ENCODE data around the gene TIAM1.

DNA sequence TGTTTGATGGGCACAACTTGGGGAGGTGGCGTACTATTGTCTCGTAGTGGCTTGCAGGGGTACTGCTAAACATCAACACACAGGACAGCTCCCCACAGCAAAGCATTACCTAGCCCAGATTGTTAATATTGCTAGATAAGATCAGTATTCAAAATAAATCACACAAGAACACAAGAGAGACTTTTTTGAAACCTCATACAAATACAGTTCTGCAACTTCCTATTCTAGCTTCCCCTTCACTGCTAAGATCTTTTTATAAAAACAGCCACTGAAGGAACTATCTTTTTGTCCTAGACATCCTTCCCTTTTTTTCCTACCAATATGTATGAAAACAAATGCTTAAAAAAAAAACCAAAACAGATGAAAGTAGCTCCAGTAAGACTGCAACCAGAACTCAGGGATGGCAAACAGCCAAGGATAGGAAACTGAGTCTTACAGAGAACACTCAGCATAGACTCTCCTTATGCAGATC, 167.9 kb downstream of the TIAM1 start:
- TF ChIP-seq, protein P1, sequence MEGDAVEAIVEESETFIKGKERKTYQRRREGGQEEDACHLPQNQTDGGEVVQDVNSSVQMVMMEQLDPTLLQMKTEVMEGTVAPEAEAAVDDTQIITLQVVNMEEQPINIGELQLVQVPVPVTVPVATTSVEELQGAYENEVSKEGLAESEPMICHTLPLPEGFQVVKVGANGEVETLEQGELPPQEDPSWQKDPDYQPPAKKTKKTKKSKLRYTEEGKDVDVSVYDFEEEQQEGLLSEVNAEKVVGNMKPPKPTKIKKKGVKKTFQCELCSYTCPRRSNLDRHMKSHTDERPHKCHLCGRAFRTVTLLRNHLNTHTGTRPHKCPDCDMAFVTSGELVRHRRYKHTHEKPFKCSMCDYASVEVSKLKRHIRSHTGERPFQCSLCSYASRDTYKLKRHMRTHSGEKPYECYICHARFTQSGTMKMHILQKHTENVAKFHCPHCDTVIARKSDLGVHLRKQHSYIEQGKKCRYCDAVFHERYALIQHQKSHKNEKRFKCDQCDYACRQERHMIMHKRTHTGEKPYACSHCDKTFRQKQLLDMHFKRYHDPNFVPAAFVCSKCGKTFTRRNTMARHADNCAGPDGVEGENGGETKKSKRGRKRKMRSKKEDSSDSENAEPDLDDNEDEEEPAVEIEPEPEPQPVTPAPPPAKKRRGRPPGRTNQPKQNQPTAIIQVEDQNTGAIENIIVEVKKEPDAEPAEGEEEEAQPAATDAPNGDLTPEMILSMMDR (IDR thresholded peaks at IDR 0.05): no peak
- TF ChIP-seq, protein P2, sequence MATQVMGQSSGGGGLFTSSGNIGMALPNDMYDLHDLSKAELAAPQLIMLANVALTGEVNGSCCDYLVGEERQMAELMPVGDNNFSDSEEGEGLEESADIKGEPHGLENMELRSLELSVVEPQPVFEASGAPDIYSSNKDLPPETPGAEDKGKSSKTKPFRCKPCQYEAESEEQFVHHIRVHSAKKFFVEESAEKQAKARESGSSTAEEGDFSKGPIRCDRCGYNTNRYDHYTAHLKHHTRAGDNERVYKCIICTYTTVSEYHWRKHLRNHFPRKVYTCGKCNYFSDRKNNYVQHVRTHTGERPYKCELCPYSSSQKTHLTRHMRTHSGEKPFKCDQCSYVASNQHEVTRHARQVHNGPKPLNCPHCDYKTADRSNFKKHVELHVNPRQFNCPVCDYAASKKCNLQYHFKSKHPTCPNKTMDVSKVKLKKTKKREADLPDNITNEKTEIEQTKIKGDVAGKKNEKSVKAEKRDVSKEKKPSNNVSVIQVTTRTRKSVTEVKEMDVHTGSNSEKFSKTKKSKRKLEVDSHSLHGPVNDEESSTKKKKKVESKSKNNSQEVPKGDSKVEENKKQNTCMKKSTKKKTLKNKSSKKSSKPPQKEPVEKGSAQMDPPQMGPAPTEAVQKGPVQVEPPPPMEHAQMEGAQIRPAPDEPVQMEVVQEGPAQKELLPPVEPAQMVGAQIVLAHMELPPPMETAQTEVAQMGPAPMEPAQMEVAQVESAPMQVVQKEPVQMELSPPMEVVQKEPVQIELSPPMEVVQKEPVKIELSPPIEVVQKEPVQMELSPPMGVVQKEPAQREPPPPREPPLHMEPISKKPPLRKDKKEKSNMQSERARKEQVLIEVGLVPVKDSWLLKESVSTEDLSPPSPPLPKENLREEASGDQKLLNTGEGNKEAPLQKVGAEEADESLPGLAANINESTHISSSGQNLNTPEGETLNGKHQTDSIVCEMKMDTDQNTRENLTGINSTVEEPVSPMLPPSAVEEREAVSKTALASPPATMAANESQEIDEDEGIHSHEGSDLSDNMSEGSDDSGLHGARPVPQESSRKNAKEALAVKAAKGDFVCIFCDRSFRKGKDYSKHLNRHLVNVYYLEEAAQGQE (IDR thresholded peaks at IDR 0.05; ENCODE audit: insufficient read depth in 1 of 2, low read depth in 2 of 2, low read length in 1 of 2): no peak
- TF ChIP-seq POLR2AphosphoS5 (IDR thresholded peaks at IDR 0.05; ENCODE audit: low read depth, low read length): no peak
- TF ChIP-seq TCF7L2 (IDR thresholded peaks at IDR 0.05; ENCODE audit: low read depth, low read length): no peak
- no peak for TF ChIP-seq SIN3A (IDR thresholded peaks at IDR 0.05; ENCODE audit: borderline replicate concordance, insufficient read depth, low read depth, low read length)
